ENCODE data around the gene SLC4A11. TPM values are rescaled to one million over a fixed set of nuclear protein-coding genes. Genes with fewer than 3 reads are reported as not detected.

The SLC4A11 gene
- total RNA-seq, 1 experiment from 2014 or later: 26.8 TPM

- H4K20me1 ChIP-seq (ENCODE audit: low read length): no peaks in the 10 kb centered on the region
- CTCF ChIA-PET: no interaction called here
- H3K4me2 ChIP-seq (ENCODE audit: low read length): no peak overlapping the region
- TF ChIP-seq EZH2phosphoT487 (IDR thresholded peaks at IDR 0.05; ENCODE audit: borderline replicate concordance, low read length) (no peak), CTCF (conservative IDR thresholded peaks at IDR 0.05; ENCODE audit: low read depth, low read length) (no peak), EZH2 (IDR thresholded peaks at IDR 0.05; ENCODE audit: low read length, unreplicated experiment) (no peak)
- no peaks in the 10 kb centered on the region for H3K79me2 ChIP-seq (ENCODE audit: low read length)
- H3K36me3 ChIP-seq (ENCODE audit: low read depth, low read length): peaks cover 20% of the 10 kb centered on the region; the same call in 1 of the 2 replicates
- H3K4me3 ChIP-seq (ENCODE audit: low read length): no peak overlapping the region
- H3K27me3 ChIP-seq (ENCODE audit: low read length): no peaks in the 10 kb centered on the region
- intact Hi-C loops (cut with micrococcal nuclease): no loop called here
- H3K9me3 ChIP-seq (ENCODE audit: low read length): no peaks in the 10 kb centered on the region
- H3K9me2 ChIP-seq (replicated peaks; ENCODE audit: low read length): no peaks in the 10 kb centered on the region
- no peak overlapping the region for H3K27ac ChIP-seq (ENCODE audit: low read length)
- DNase-seq (no peak), ATAC-seq (no peak)
- H3F3A ChIP-seq (ENCODE audit: low read length, unreplicated experiment): peaks cover 5% of the 10 kb centered on the region
- POLR2A ChIA-PET (ENCODE audit: unreplicated experiment): no interaction called here
- H2AFZ ChIP-seq (ENCODE audit: low read length): no peak overlapping the region
- H3K4me1 ChIP-seq (ENCODE audit: insufficient read depth, low read length): peaks cover 26% of the 10 kb centered on the region
- H3K9ac ChIP-seq (ENCODE audit: low read length): no peak overlapping the region
- no TSS peak for BruUV-seq (replicated peaks)
These were observed 10.3 kb downstream of the SLC4A11 start for GRCh38 chr20:3228750-3229032.

GRCh38 chr20:3227936-3228749, 10.8 kb downstream of the SLC4A11 start:
- no TSS peak for BruUV-seq (replicated peaks)
- ChIA-PET POLR2A (ENCODE audit: unreplicated experiment) (no interaction called here), CTCF (no interaction called here)
- H3K79me2 ChIP-seq (ENCODE audit: low read length): no peaks in the 10 kb centered on the region
- H3K27me3 ChIP-seq (ENCODE audit: low read length): no peaks in the 10 kb centered on the region
- no peak overlapping the region for H2AFZ ChIP-seq (ENCODE audit: low read length)
- ATAC-seq (no peak), DNase-seq (no peak)
- no peaks in the 10 kb centered on the region for H3K9me2 ChIP-seq (replicated peaks; ENCODE audit: low read length)
- H3K9me3 ChIP-seq (ENCODE audit: low read length): no peaks in the 10 kb centered on the region
- peaks cover 31% of the 10 kb centered on the region for H3K4me1 ChIP-seq (ENCODE audit: insufficient read depth, low read length)
- no peak overlapping the region for H3K4me3 ChIP-seq (ENCODE audit: low read length)
- peaks cover 5% of the 10 kb centered on the region for H3F3A ChIP-seq (ENCODE audit: low read length, unreplicated experiment)
- H4K20me1 ChIP-seq (ENCODE audit: low read length): no peaks in the 10 kb centered on the region
- H3K36me3 ChIP-seq (ENCODE audit: low read depth, low read length): peaks cover 16% of the 10 kb centered on the region; the same call in 1 of the 2 replicates
- TF ChIP-seq CTCF (conservative IDR thresholded peaks at IDR 0.05; ENCODE audit: low read depth, low read length): no peak
- no peak for TF ChIP-seq EZH2 (IDR thresholded peaks at IDR 0.05; ENCODE audit: low read length, unreplicated experiment)
- no peak for TF ChIP-seq EZH2phosphoT487 (IDR thresholded peaks at IDR 0.05; ENCODE audit: borderline replicate concordance, low read length)
- no peak overlapping the region for H3K9ac ChIP-seq (ENCODE audit: low read length)
- H3K27ac ChIP-seq (ENCODE audit: low read length): no peak overlapping the region
- intact Hi-C loops (cut with micrococcal nuclease): no loop called here
- H3K4me2 ChIP-seq (ENCODE audit: low read length): no peak overlapping the region

DNA sequence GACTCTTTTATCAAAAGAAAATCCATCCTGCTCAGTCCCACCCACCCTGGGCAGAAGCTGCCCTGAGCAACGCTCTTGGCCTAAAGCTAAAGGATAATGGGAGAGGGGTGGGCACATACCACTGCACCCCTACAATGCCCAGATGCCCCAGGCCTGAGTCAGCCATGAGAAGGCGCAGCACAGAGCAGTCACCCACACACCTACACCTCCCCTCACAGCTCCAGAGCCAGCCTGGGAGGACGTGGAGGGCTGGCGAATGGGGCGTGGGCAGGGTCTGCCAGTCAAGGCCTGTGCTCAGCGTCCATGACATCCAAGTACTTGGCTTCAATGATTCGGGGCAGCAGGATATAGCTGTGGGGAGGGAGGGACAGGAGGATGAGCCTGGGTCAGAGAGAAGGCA, 11.5 kb downstream of the SLC4A11 start:
- BruUV-seq (replicated peaks): TSS peak; percentile 18
- Histone ChIP-seq H3K9ac (ENCODE audit: low read length) (no peak overlapping the region), H3K4me1 (ENCODE audit: insufficient read depth, low read length) (peaks cover 37% of the 10 kb centered on the region), H3K4me3 (ENCODE audit: low read length) (no peak overlapping the region), H3K4me2 (ENCODE audit: low read length) (no peak overlapping the region), H3K27me3 (ENCODE audit: low read length) (no peaks in the 10 kb centered on the region), H3K36me3 (ENCODE audit: low read depth, low read length) (peaks cover 16% of the 10 kb centered on the region; the same call in 1 of the 2 replicates), H3K9me2 (replicated peaks; ENCODE audit: low read length) (no peaks in the 10 kb centered on the region), H3K79me2 (ENCODE audit: low read length) (no peaks in the 10 kb centered on the region), H3K27ac (ENCODE audit: low read length) (no peak overlapping the region), H2AFZ (ENCODE audit: low read length) (no peak overlapping the region), H3K9me3 (ENCODE audit: low read length) (no peaks in the 10 kb centered on the region), H4K20me1 (ENCODE audit: low read length) (no peaks in the 10 kb centered on the region), H3F3A (ENCODE audit: low read length, unreplicated experiment) (peaks cover 5% of the 10 kb centered on the region)
- ATAC-seq (no peak), DNase-seq (no peak)
- CTCF ChIA-PET: no interaction called here
- POLR2A ChIA-PET (ENCODE audit: unreplicated experiment): no interaction called here
- TF ChIP-seq CTCF (conservative IDR thresholded peaks at IDR 0.05; ENCODE audit: low read depth, low read length): no peak
- no peak for TF ChIP-seq EZH2phosphoT487 (IDR thresholded peaks at IDR 0.05; ENCODE audit: borderline replicate concordance, low read length)
- no peak for TF ChIP-seq EZH2 (IDR thresholded peaks at IDR 0.05; ENCODE audit: low read length, unreplicated experiment)
- intact Hi-C loops (cut with micrococcal nuclease): no loop called here
